DMS153 treated with DMSO at 0.1 percent for 48 hours (cell line): ENCODE data around the gene PACS1.

Experiments used
- DNase-seq: peaks from one replicate; lab custom pipeline; 2025; ENCODE audit not compliant: unreplicated experiment; lab: John Stamatoyannopoulos, UW

The PACS1 gene

GRCh38 chr11:66220566-66220935 lies 150.5 kb downstream of the PACS1 start:
- no peak for DNase-seq

GRCh38 chr11:66221012-66221411 lies 150.9 kb downstream of the PACS1 start:
- DNase-seq = no peak

- DNase-seq = no peak
Observed at GRCh38 chr11:66221726-66222236, 151.7 kb downstream of the PACS1 start.

- DNase-seq = peak; percentile 86
Observed at GRCh38 chr11:66222358-66223149, 152.5 kb downstream of the PACS1 start.

GRCh38 chr11:66224226-66224855 lies 154.3 kb downstream of the PACS1 start:
- no peak for DNase-seq

- DNase-seq = no peak
Observed at GRCh38 chr11:66225066-66225465, 155.0 kb downstream of the PACS1 start.

GRCh38 chr11:66226101-66226500 lies 156.0 kb downstream of the PACS1 start:
- no peak for DNase-seq

- no peak for DNase-seq
Observed at GRCh38 chr11:66227700-66228099, 157.6 kb downstream of the PACS1 start.

GRCh38 chr11:66228521-66228920 lies 158.4 kb downstream of the PACS1 start:
- no peak for DNase-seq

- no peak for DNase-seq
Observed at GRCh38 chr11:66230156-66230555, 160.1 kb downstream of the PACS1 start.

- DNase-seq = no peak
Observed at GRCh38 chr11:66230978-66231377, 160.9 kb downstream of the PACS1 start.

GRCh38 chr11:66231561-66231960 lies 161.5 kb downstream of the PACS1 start:
- DNase-seq = peak; percentile 11

GRCh38 chr11:66232769-66233168 lies 162.7 kb downstream of the PACS1 start:
- DNase-seq = no peak

- no peak for DNase-seq
Observed at GRCh38 chr11:66233301-66233700, 163.2 kb downstream of the PACS1 start.

GRCh38 chr11:66235141-66235540 lies 165.1 kb downstream of the PACS1 start:
- no peak for DNase-seq

GRCh38 chr11:66237867-66238266 lies 167.8 kb downstream of the PACS1 start:
- DNase-seq = no peak

GRCh38 chr11:66238786-66239413 lies 168.8 kb downstream of the PACS1 start:
- no peak for DNase-seq

- no peak for DNase-seq
Observed at GRCh38 chr11:66239511-66239910, 169.4 kb downstream of the PACS1 start.

- DNase-seq = no peak
Observed at GRCh38 chr11:66239998-66240780, 170.1 kb downstream of the PACS1 start.

- no peak for DNase-seq
Observed at GRCh38 chr11:66240781-66241136, 170.7 kb downstream of the PACS1 start.

- DNase-seq = no peak
Observed at GRCh38 chr11:66242095-66242765, 172.2 kb downstream of the PACS1 start.
